Amygdala (tissue), 56 donors: ENCODE measurements around the gene PRX.
"Not testable (repeated sequence)": the region's sequence is repeated elsewhere in the genome, so short reads cannot be mapped to it uniquely, and the experiment has no call there.

Experiments used
- DNase-seq, 56 donors: peaks; one replicate each; lab custom pipeline; 2025; lab: John Stamatoyannopoulos, UW

The PRX gene

GRCh38 chr19:40370253-40370652, 42.9 kb downstream of the PRX start:
- DNase-seq, result not testable (repeated sequence)

- DNase-seq, result no peak
Observed at GRCh38 chr19:40369797-40370196, 43.4 kb downstream of the PRX start.

GRCh38 chr19:40367577-40368434, 45.4 kb downstream of the PRX start:
- DNase-seq, result no peak

- DNase-seq, result peak in 29 of 56 donors; percentile 12 to 68 (median 39)
Observed at GRCh38 chr19:40366697-40367561, 46.2 kb downstream of the PRX start.

- peak in 50 of 56 donors; percentile 18 to 83 (median 62) for DNase-seq
Observed at GRCh38 chr19:40365613-40366401, 47.4 kb downstream of the PRX start.

GRCh38 chr19:40365010-40365409, 48.2 kb downstream of the PRX start:
- no peak for DNase-seq

GRCh38 chr19:40363069-40363468, 50.1 kb downstream of the PRX start:
- DNase-seq, result no peak

- DNase-seq, result no peak
Observed at GRCh38 chr19:40362160-40362559, 51.0 kb downstream of the PRX start.

- peak in 1 of 56 donors; percentile 15 for DNase-seq
Observed at GRCh38 chr19:40360708-40361241, 52.4 kb downstream of the PRX start.

- no peak for DNase-seq
Observed at GRCh38 chr19:40360020-40360707, 53.0 kb downstream of the PRX start.

- DNase-seq, result peak in 7 of 56 donors; percentile 6 to 30 (median 13)
Observed at GRCh38 chr19:40358773-40359172, 54.4 kb downstream of the PRX start.

GRCh38 chr19:40357640-40358039, 55.5 kb downstream of the PRX start:
- no peak for DNase-seq

GRCh38 chr19:40356681-40357595, 56.2 kb downstream of the PRX start:
- no peak for DNase-seq

- DNase-seq, result no peak
Observed at GRCh38 chr19:40355975-40356680, 57.0 kb downstream of the PRX start.

GRCh38 chr19:40348961-40349507, 64.1 kb downstream of the PRX start:
- peak in 6 of 56 donors; percentile 7 to 25 (median 20) for DNase-seq

GRCh38 chr19:40348125-40348913, 64.9 kb downstream of the PRX start, which contains the start of the genes C19orf47 and PLD3:
TSS of gene C19orf47 (minus strand) at chr19:40348397. CDS start at chr19:40341857, 6,540 bp downstream.
TSS of gene PLD3 (plus strand) at chr19:40348695. CDS start at chr19:40366484, 17,789 bp downstream.
- peak; percentile 89 to 100 (median 99) for DNase-seq
